ENCODE measurements around the gene UBR3. TPM values are rescaled to one million over a fixed set of nuclear protein-coding genes. Genes with fewer than 3 reads are reported as not detected.

UBR3 gene
- total and polyA plus RNA-seq, 2 of the 4 experiments (the other 2 are of a cell fraction): 10.0 to 33.9 TPM

- DNase-seq (no peak), ATAC-seq (ENCODE audit: low read depth) (no peak)
- no peak overlapping the region for H3K4ac ChIP-seq (ENCODE audit: low read depth, low read length)
- ChIA-PET POLR2A (ENCODE audit: unreplicated experiment) (no interaction called here), CTCF (no interaction called here)
- no peak overlapping the region for H2BK15ac ChIP-seq (ENCODE audit: low read depth, low read length)
- H3K27me3 ChIP-seq (ENCODE audit: control insufficient read depth, insufficient read depth, low read length): no peaks in the 10 kb centered on the region
- H3K56ac ChIP-seq (ENCODE audit: extremely low read depth, insufficient read depth, low read length): no peak overlapping the region
- peaks cover 4% of the 10 kb centered on the region; the same call in 1 of the 2 replicates for H3K9me1 ChIP-seq (ENCODE audit: insufficient read depth, low read length)
- peaks cover 6% of the 10 kb centered on the region; the same call in 1 of the 2 replicates for H3K36me3 ChIP-seq (ENCODE audit: control insufficient read depth, insufficient read depth, low read length)
- no CpG with 5 or more reads among the region's 2 CpGs for WGBS, 2 experiments (ENCODE audit: extremely low coverage in 2 of 2, insufficient read length in 1 of 2)
- no peak overlapping the region for H3K9ac ChIP-seq (ENCODE audit: low read depth, low read length)
- TF ChIP-seq RAD21 (IDR thresholded peaks at IDR 0.05; ENCODE audit: low read length) (no peak), CHD1 (IDR thresholded peaks at IDR 0.05; ENCODE audit: low read depth, low read length) (no peak), MAFK (IDR thresholded peaks at IDR 0.05; ENCODE audit: low read depth, low read length) (no peak), RFX5 (IDR thresholded peaks at IDR 0.05; ENCODE audit: low read depth, low read length) (no peak), USF2 (IDR thresholded peaks at IDR 0.05; ENCODE audit: low read depth, low read length) (no peak), POLR2A (IDR thresholded peaks at IDR 0.05; ENCODE audit: low read depth, low read length) (no peak), NFE2L2 (IDR thresholded peaks at IDR 0.05; ENCODE audit: low read depth, low read length) (no peak), FOS (IDR thresholded peaks at IDR 0.05; ENCODE audit: low read depth, low read length) (no peak), MAZ (IDR thresholded peaks at IDR 0.05; ENCODE audit: borderline replicate concordance, low read depth, low read length) (no peak), CTCF (conservative IDR thresholded peaks at IDR 0.05; ENCODE audit: low read depth, low read length) (no peak), MXI1 (IDR thresholded peaks at IDR 0.05; ENCODE audit: borderline replicate concordance, low read depth, low read length) (no peak), RCOR1 (IDR thresholded peaks at IDR 0.05; ENCODE audit: insufficient replicate concordance, low read length) (no peak), ELK1 (IDR thresholded peaks at IDR 0.05; ENCODE audit: borderline replicate concordance, low read depth, low read length) (no peak), BHLHE40 (IDR thresholded peaks at IDR 0.05; ENCODE audit: low read depth, low read length) (no peak)
- H3K18ac ChIP-seq (ENCODE audit: low read depth, low read length): no peak overlapping the region
- H3K14ac ChIP-seq (replicated peaks; ENCODE audit: low read depth, low read length): no peak overlapping the region
- no peak overlapping the region for H3K4me2 ChIP-seq (ENCODE audit: low read depth, low read length)
- H2AK9ac ChIP-seq (replicated peaks; ENCODE audit: low read depth, low read length, poor library complexity): no peak overlapping the region
- in situ Hi-C loops (cut with MboI; ENCODE audit: low sequenced_read_pairs) (no loop called here), intact Hi-C loops (cut with micrococcal nuclease) (no loop called here), dilution Hi-C loops (cut with HindIII; ENCODE audit: low sequenced_read_pairs, unreplicated experiment) (no loop called here)
- H4K5ac ChIP-seq (ENCODE audit: low read depth, low read length): no peak overlapping the region
- no peaks in the 10 kb centered on the region for H4K20me1 ChIP-seq (ENCODE audit: insufficient read depth, low read length)
- peaks cover 0 to 4% of the 10 kb centered on the region in 2 experiments; a peak in 1 of 4 replicates for H3K79me1 ChIP-seq (ENCODE audit: low read depth in 1 of 2, low read length in 2 of 2)
- no peak overlapping the region for H3K23ac ChIP-seq (ENCODE audit: low read depth, low read length)
- H4K8ac ChIP-seq (ENCODE audit: low read depth in 2 of 2, low read length in 2 of 2): no peak overlapping the region
- H3K4me1 ChIP-seq (ENCODE audit: control insufficient read depth, insufficient read depth, low read length): no peaks in the 10 kb centered on the region
- no peak overlapping the region for H3K27ac ChIP-seq (ENCODE audit: insufficient read depth, low read length)
- no TSS peak for BruUV-seq (replicated peaks)
- H2BK20ac ChIP-seq (ENCODE audit: low read depth, low read length): no peak overlapping the region
- no peaks in the 10 kb centered on the region; the same call in 1 of the 2 replicates for H3K9me3 ChIP-seq (ENCODE audit: control insufficient read depth, insufficient read depth, low read length)
- no peak overlapping the region for H4K91ac ChIP-seq (ENCODE audit: insufficient read depth, low read depth, low read length)
- no peak overlapping the region for H3K4me3 ChIP-seq (ENCODE audit: insufficient read depth, low read depth, low read length)
- H2AFZ ChIP-seq (replicated peaks; ENCODE audit: low read length, poor library complexity): no peak overlapping the region
- no peak overlapping the region for H2BK5ac ChIP-seq (ENCODE audit: low read depth, low read length, poor library complexity, severe bottlenecking)
- no peak overlapping the region for H2AK5ac ChIP-seq (ENCODE audit: low read depth, low read length)
- H2BK120ac ChIP-seq (ENCODE audit: low read depth, low read length): no peak overlapping the region
Observed at GRCh38 chr2:169994752-169995151, 167.5 kb downstream of the UBR3 start.
